GM18507 (cell line): ENCODE measurements around the gene SLFNL1.

Source experiments
- DNase-seq: peaks from one replicate; pipeline ENCODE4 v3.0.0; 2011; ENCODE audit warnings: low read depth; ENCODE audit not compliant: insufficient read length; ENCODE audit errors: extremely low spot score
- FAIRE-seq: peaks from 2 replicates; lab custom pipeline; 2011; peaks lifted over from hg19 to GRCh38; lab: Jason Lieb, UNC

Gene SLFNL1

GRCh38 chr1:40973912-40974311 lies 47.6 kb downstream of the SLFNL1 start:
- FAIRE-seq, result no peak
- no peak for DNase-seq

GRCh38 chr1:40971966-40972365 lies 49.6 kb downstream of the SLFNL1 start:
- DNase-seq, result no peak

GRCh38 chr1:40969445-40969844 lies 52.1 kb downstream of the SLFNL1 start:
- DNase-seq, result no peak
- no peak for FAIRE-seq

More at GRCh38 chr1:40971966-40972365, 49.6 kb downstream of the SLFNL1 start:
- no peak for FAIRE-seq

GRCh38 chr1:40966417-40966816 lies 55.1 kb downstream of the SLFNL1 start:
- no peak for FAIRE-seq
- DNase-seq, result no peak
